Stimulated activated CD4-positive, alpha-beta T cell treated with anti-CD3 and anti-CD28 coated beads, Interleukin-1b, Interleukin-23, amount 100 ng/mL, for 4 hours (primary cell): ENCODE measurements around the gene KLHL24.
A peak's percentile ranks its signal among the peaks of the same experiment; 100 is the strongest.
"Not testable (repeated sequence)": the region's sequence is repeated elsewhere in the genome, so short reads cannot be mapped to it uniquely, and the experiment has no call there.

ENCODE experiments used
- DNase-seq, 2 donors: peaks; one replicate each; pipeline ENCODE4 v3.0.0-alpha.2; 2020; ENCODE audit warnings: low read depth in 2 of 2

Gene KLHL24

DNA sequence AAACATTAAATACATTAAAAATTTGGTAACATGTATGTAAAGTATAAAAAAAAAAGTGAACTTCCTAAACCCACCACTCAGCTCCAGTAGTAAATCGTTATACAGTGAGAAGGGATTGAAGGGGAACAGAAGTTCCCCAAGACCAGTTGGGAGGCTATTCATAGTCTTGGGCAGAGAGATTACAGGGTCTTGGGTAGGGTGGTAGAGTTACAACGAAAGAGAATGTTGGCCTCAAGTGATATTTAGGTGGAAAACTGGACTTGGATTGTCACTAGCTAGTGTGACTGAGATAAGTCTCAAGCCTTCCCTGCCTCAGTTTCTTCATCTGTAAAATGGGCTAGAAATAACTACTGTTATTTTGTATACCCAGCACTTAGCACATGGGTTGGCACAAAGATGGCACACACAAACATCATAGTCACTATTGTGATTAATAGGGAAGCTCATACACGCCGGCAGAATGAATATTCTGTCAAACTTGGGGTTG is 61.7 kb downstream of the KLHL24 start:
- no peak for DNase-seq

GRCh38 chr3:183697610-183698317 is 62.3 kb downstream of the KLHL24 start, which contains the start of gene YEATS2:
Gene YEATS2 (plus strand): TSS chr3:183697797. CDS start chr3:183715163, 17,366 bp downstream.
- peak; percentile 58 to 71 for DNase-seq

GRCh38 chr3:183698318-183698751 is 62.9 kb downstream of the KLHL24 start:
- DNase-seq, result no peak

DNA sequence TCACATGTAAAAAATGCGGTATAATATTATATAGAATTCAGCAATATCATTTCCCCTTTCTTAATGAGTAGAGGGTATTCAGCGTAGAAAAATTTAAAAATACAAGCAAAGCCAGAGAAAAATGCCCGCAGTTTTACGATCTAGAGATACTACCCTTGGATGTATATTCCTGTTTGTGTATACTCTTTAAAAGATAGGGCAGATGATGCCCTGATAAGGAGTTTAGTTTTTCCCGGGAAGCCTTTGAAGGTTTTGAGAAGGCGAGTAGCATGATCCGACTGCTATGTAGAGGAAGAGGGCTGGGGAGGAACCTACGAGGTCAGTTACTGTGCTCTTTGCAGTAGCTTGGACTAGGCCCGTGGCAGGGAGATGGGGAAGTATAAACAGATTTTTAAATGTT is 63.3 kb downstream of the KLHL24 start:
- DNase-seq, result no peak

DNA sequence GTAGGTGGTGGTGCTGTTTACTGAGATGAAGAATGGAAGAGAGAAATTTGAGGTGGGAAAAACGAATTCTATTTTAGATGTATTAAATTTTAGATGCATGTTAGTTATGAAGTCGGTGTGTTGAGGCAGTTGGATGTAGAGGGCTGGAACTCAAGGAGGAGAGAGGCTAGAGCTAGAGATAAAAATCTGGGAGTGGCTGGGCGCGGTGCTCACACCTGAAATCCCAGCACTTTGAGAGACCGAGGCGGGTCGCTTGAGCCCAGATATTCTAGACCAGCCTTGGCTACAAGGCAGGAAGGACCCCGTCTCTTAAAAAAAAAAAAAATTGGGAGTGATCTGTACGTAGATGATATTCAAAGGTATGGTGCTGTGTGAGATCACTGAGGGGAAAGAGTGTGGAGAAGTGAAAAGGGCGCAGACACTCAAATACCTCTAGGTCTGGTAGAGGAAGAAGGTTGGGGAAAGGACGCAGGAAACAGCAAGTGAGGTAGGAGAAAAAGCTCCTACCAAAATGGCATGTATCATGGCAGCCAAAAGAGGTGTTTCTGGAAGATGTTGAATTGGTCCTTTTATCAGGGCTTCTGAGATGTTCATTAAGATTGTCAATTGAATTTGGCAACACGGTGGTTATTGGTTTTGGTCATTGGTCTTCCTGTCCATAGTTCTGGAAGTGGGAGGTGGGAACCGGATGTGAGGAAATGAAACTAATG is 64.0 kb downstream of the KLHL24 start:
- no peak for DNase-seq

DNA sequence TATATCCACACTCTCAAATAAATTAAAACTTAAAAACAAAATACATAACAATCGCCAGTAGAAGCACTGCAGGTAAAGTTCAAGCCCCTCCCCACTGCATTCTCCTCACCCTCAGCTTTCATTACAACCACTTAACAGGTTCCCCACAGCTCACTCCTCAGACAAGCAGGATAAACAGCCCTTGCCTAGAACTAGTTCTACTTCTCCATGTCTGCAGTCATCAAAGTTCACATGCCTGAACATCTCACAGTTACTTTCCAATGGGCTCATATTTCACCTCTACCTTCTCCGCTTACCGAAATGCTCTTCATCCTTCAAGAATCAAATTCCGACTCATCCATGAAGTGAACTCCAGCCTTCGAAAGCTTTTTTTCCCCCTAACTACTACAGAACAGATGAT is 66.3 kb downstream of the KLHL24 start:
- no peak for DNase-seq

DNA sequence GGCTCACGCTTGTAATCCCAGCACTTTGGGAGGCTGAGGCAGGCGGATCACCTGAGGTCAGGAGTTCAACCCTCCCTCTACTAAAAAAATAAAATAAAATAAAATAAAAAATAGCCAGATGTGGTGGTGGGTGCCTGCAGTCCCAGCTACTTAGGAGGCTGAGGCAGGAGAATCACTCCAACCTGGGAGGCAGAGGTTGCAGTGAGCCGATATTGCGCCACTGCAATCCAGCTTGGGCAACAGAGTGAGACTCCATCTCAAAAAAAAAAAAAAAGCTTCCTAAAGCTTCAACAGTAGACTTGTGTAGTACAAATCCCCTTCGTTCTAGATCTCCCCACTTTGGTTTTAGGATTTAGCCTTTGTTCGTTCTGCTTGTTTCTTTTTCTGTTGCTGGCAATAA is 68.5 kb downstream of the KLHL24 start:
- DNase-seq, result not testable (repeated sequence)

- DNase-seq, result no peak
Measured at GRCh38 chr3:183710231-183710630, 74.8 kb downstream of the KLHL24 start.

DNA sequence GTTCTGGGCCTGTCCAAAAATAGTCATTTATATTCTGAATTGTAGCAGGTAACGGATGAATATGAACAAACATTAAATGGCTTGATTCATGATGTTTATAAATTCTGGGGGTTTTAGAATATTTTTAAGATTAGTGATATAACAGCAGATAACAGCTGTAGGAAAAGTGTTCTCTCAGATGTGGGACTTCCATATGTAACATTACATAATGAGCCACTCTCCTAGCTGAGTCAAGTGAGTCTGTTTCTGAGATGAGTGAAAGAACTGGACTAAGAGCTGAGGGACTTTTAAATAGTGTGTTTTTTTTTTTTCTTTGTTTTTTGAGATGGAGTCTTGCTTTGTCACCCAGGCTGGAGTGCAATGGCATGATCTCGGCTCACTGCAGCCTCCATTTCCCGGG is 76.1 kb downstream of the KLHL24 start:
- no peak for DNase-seq

- no peak for DNase-seq
Measured at GRCh38 chr3:183714622-183715021, 79.2 kb downstream of the KLHL24 start.

DNA sequence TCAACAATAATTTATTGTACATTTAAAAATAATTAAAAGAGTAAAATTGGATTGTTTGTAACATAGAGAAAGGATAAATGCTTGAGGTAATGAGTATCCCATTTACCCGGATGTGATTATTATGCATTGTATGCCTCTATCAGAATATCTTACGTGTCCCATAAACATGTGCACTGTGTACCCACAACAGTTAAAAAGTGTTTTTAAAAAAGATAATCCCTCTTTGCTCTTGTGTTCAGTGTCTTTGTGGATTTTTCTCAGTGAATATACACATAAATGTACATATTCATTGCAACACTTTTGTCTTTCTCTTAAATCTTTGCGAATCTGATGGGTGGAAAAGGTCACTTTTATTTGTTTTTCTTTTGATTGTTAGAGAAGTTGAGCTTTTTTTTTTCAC is 82.6 kb downstream of the KLHL24 start:
- DNase-seq, result no peak

- DNase-seq, result no peak
Measured at GRCh38 chr3:183725387-183725786, 90.0 kb downstream of the KLHL24 start.

- no peak for DNase-seq
Measured at GRCh38 chr3:183728204-183728603, 92.8 kb downstream of the KLHL24 start.

GRCh38 chr3:183730361-183730760 is 94.9 kb downstream of the KLHL24 start:
- no peak for DNase-seq

GRCh38 chr3:183731611-183732010 is 96.2 kb downstream of the KLHL24 start:
- no peak for DNase-seq

DNA sequence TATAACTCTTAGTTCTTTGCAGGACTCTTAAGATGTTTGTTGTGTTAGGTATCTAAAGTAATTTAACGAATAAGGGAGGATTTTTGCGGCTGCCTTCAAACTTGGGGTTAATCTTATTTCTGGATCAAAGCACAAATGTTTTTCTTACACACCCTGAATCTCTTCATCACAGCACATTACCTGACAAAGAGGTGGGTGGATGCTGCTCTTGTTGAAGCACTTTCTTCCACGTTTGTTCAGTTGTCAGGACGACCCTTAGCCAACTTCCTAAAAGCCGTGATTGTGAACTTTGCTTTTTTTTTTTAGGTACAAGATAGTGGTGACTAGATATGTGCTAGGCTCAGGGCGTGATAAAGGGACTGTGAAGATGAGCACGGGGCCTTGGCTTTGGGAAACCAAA is 98.1 kb downstream of the KLHL24 start:
- DNase-seq, result no peak
